IMR-90 (cell line): ENCODE data around the gene SAMD4B. TPM values are rescaled to one million over a fixed set of nuclear protein-coding genes. Genes with fewer than 3 reads are reported as not detected.
A peak's percentile ranks its signal among the peaks of the same experiment; 100 is the strongest.

Experiments used
- ATAC-seq: fragments of 200-7000 bp; cut with Tn5 transposase; 2 replicates; pipeline ENCODE4 v1.9.1; 2020; ENCODE audit warnings: low read depth, mild to moderate bottlenecking, moderate library complexity
- BruUV-seq: library from RNA; stranded (reverse); fragments of 400-500 nt; replicated peaks from 2 replicates; lab custom pipeline; 2021; lab: Mats Ljungman, UMichigan
- CTCF ChIA-PET: fragments of 300-600 bp; formaldehyde crosslinking; extraction: SDS; loops from one replicate; lab custom pipeline; 2021; ENCODE audit warnings: antibody characterized with exemption; lab: Yijun Ruan, JAX
- POLR2A ChIA-PET: fragments of 300-600 bp; sonication (Branson Sonifier 250); formaldehyde crosslinking; loops from one replicate; lab custom pipeline; 2022; ENCODE audit warnings: antibody characterized with exemption; ENCODE audit not compliant: unreplicated experiment; lab: Charles Lee
- DNase-seq: peaks from one replicate; pipeline ENCODE4 v3.0.0; 2013
- H2AFZ ChIP-seq: replicated peaks from 2 replicates; pipeline ENCODE3; 2013; ENCODE audit warnings: low read length, mild to moderate bottlenecking; ENCODE audit not compliant: poor library complexity
- H2AK5ac ChIP-seq: 2 replicates; pipeline ENCODE4 v1.6.1; 2013; ENCODE audit warnings: low read depth, low read length, inconsistent platforms
- H2AK9ac ChIP-seq: replicated peaks from 2 replicates; pipeline ENCODE3; 2013; ENCODE audit warnings: mild to moderate bottlenecking, low read depth, low read length, moderate library complexity; ENCODE audit not compliant: poor library complexity
- H2BK120ac ChIP-seq: 2 replicates; pipeline ENCODE4 v1.6.1; 2013; ENCODE audit warnings: low read depth, low read length, inconsistent platforms
- H2BK15ac ChIP-seq: 3 replicates; pipeline ENCODE4 v1.6.1; 2013; ENCODE audit warnings: low read depth, low read length, inconsistent platforms
- H2BK20ac ChIP-seq: 2 replicates; pipeline ENCODE4 v1.6.1; 2013; ENCODE audit warnings: low read depth, mild to moderate bottlenecking, inconsistent platforms, low read length, moderate library complexity
- H2BK5ac ChIP-seq: 2 replicates; pipeline ENCODE4 v1.6.1; 2013; ENCODE audit warnings: mild to moderate bottlenecking, low read depth, low read length, inconsistent platforms; ENCODE audit not compliant: poor library complexity, severe bottlenecking
- H3K14ac ChIP-seq: replicated peaks from 2 replicates; pipeline ENCODE4 v1.6.1; 2013; ENCODE audit warnings: low read depth, low read length, inconsistent platforms
- H3K18ac ChIP-seq: 2 replicates; pipeline ENCODE4 v1.6.1; 2013; ENCODE audit warnings: low read depth, low read length, control low read depth
- H3K23ac ChIP-seq: 2 replicates; pipeline ENCODE4 v1.6.1; 2013; ENCODE audit warnings: low read depth, low read length, inconsistent platforms
- H3K27ac ChIP-seq: 2 replicates; pipeline ENCODE4 v1.5.1; 2013; ENCODE audit warnings: mild to moderate bottlenecking, control low read depth, low read length; ENCODE audit not compliant: insufficient read depth
- H3K27me3 ChIP-seq: 2 replicates; pipeline ENCODE4 v1.6.1; 2013; ENCODE audit warnings: low read length; ENCODE audit not compliant: control insufficient read depth, insufficient read depth
- H3K36me3 ChIP-seq: 2 replicates; pipeline ENCODE4 v1.6.1; 2013; ENCODE audit warnings: low read length, mixed read lengths; ENCODE audit not compliant: control insufficient read depth, insufficient read depth
- H3K4ac ChIP-seq: 2 replicates; pipeline ENCODE4 v1.6.1; 2013; ENCODE audit warnings: low read depth, low read length, inconsistent platforms
- H3K4me1 ChIP-seq: 2 replicates; pipeline ENCODE4 v1.6.1; 2013; ENCODE audit warnings: low read length, mixed read lengths; ENCODE audit not compliant: control insufficient read depth, insufficient read depth
- H3K4me2 ChIP-seq: 2 replicates; pipeline ENCODE4 v1.6.1; 2013; ENCODE audit warnings: low read depth, mild to moderate bottlenecking, control low read depth, low read length, moderate library complexity
- H3K4me3 ChIP-seq: 2 replicates; pipeline ENCODE4 v1.5.1; 2013; ENCODE audit warnings: low read depth, mild to moderate bottlenecking, control low read depth, low read length, moderate library complexity; ENCODE audit not compliant: insufficient read depth
- H3K56ac ChIP-seq: 2 replicates; pipeline ENCODE4 v1.6.1; 2013; ENCODE audit warnings: low read length, inconsistent platforms; ENCODE audit not compliant: insufficient read depth; ENCODE audit errors: extremely low read depth
- H3K79me1 ChIP-seq, 2 experiments: 2 replicates each; pipeline ENCODE4 v1.6.1; 2013; ENCODE audit warnings: low read length in 2 of 2, inconsistent platforms in 1 of 2, low read depth in 1 of 2
- H3K9ac ChIP-seq: 2 replicates; pipeline ENCODE4 v1.6.1; 2013; ENCODE audit warnings: low read depth, low read length, control low read depth
- H3K9me1 ChIP-seq: 2 replicates; pipeline ENCODE4 v1.6.1; 2013; ENCODE audit warnings: low read length, inconsistent platforms; ENCODE audit not compliant: insufficient read depth
- H3K9me3 ChIP-seq: 2 replicates; pipeline ENCODE4 v1.6.1; 2013; ENCODE audit warnings: low read length; ENCODE audit not compliant: control insufficient read depth, insufficient read depth
- H4K20me1 ChIP-seq: 2 replicates; pipeline ENCODE4 v1.6.1; 2013; ENCODE audit warnings: low read length, inconsistent platforms; ENCODE audit not compliant: insufficient read depth
- H4K5ac ChIP-seq: 2 replicates; pipeline ENCODE4 v1.6.1; 2013; ENCODE audit warnings: mild to moderate bottlenecking, low read depth, low read length, control low read depth
- H4K8ac ChIP-seq, 2 experiments: 2 replicates each; pipeline ENCODE4 v1.6.1; 2013; ENCODE audit warnings: low read depth in 2 of 2, low read length in 2 of 2, control low read depth in 1 of 2, inconsistent platforms in 1 of 2
- H4K91ac ChIP-seq: 2 replicates; pipeline ENCODE4 v1.6.1; 2013; ENCODE audit warnings: low read depth, low read length, inconsistent platforms; ENCODE audit not compliant: insufficient read depth
- BHLHE40 ChIP-seq: fragments of 150-350 bp; IDR thresholded peaks from 2 replicates; pipeline ENCODE4 v1.6.1; 2016; ENCODE audit warnings: mild to moderate bottlenecking, low read depth, low read length
- CHD1 ChIP-seq: IDR thresholded peaks from 2 replicates; pipeline ENCODE4 v1.6.1; 2012; ENCODE audit warnings: low read depth, low read length, improper control_type of control experiment
- CTCF ChIP-seq: conservative IDR thresholded peaks from 2 replicates; pipeline ENCODE4 v1.5.1; 2012; ENCODE audit warnings: mild to moderate bottlenecking, low read depth, low read length, improper control_type of control experiment
- FOS ChIP-seq: fragments of 150-350 bp; IDR thresholded peaks from 2 replicates; pipeline ENCODE4 v1.6.1; 2016; ENCODE audit warnings: low read depth, low read length
- MAZ ChIP-seq: IDR thresholded peaks from 2 replicates; pipeline ENCODE4 v1.6.1; 2012; ENCODE audit warnings: low read depth, mild to moderate bottlenecking, low read length, improper control_type of control experiment, moderate library complexity, borderline replicate concordance
- MXI1 ChIP-seq: IDR thresholded peaks from 2 replicates; pipeline ENCODE4 v1.6.1; 2012; ENCODE audit warnings: low read depth, mild to moderate bottlenecking, low read length, moderate library complexity, borderline replicate concordance
- NFE2L2 ChIP-seq: fragments of 150-350 bp; IDR thresholded peaks from 2 replicates; pipeline ENCODE4 v1.6.1; 2016; ENCODE audit warnings: low read depth, mild to moderate bottlenecking, low read length
- POLR2A ChIP-seq: IDR thresholded peaks from 2 replicates; pipeline ENCODE4 v1.6.1; 2012; ENCODE audit warnings: mild to moderate bottlenecking, low read depth, low read length
- RFX5 ChIP-seq: IDR thresholded peaks from 2 replicates; pipeline ENCODE4 v1.8.0; 2012; ENCODE audit warnings: low read depth, mild to moderate bottlenecking, low read length, moderate library complexity
- USF2 ChIP-seq: fragments of 150-350 bp; IDR thresholded peaks from 2 replicates; pipeline ENCODE4 v1.6.1; 2017; ENCODE audit warnings: mild to moderate bottlenecking, antibody characterized with exemption, low read length, low read depth
- WGBS, 2 experiments: methylation state at CpG; one replicate each; pipeline versions ENCODE4 v1.1.5 to v1.1.7; 2013; ENCODE audit warnings: missing lambda C conversion rate in 2 of 2; ENCODE audit not compliant: insufficient read length in 1 of 2; ENCODE audit errors: extremely low coverage in 2 of 2; 5-methylcytosine and 5-hydroxymethylcytosine counted together
- dilution Hi-C: fragments of 300-500 bp; cut with HindIII; formaldehyde crosslinking; loops from one replicate; pipeline ENCODE4 v1.14.3; 2018; ENCODE audit warnings: low sequenced_read_pairs; ENCODE audit not compliant: unreplicated experiment
- in situ Hi-C: fragments of 300-500 bp; cut with MboI; formaldehyde crosslinking; loops from 3 replicates; pipeline ENCODE4 v1.14.3; 2019; ENCODE audit warnings: low sequenced_read_pairs, inconsistent platforms, mixed read lengths
- intact Hi-C: fragments of 100-400 bp; cut with micrococcal nuclease; formaldehyde crosslinking; loops from 2 replicates; pipeline ENCODE4 v1.10.0; 2022
- polyA plus RNA-seq, 3 experiments: library from polyadenylated mRNA; depleted of rRNA; stranded (reverse); fragments of >200 nt; gene quantifications; 2 replicates each; pipeline ENCODE4 v1.2.3, GENCODE V29; 2012; ENCODE audit warnings: low replicate concordance in 1 of 3
- total RNA-seq: library from RNA; depleted of rRNA; stranded (reverse); fragments of >200 nt; gene quantifications from 2 replicates; pipeline ENCODE4 v1.2.3, GENCODE V29; 2012

SAMD4B gene
- total and polyA plus RNA-seq, 2 of the 4 experiments (the other 2 are of a cell fraction) = 18.3 to 97.2 TPM

- peak; percentile 15 for ATAC-seq
- Histone ChIP-seq H3K4me1 (peaks cover 29% of the 10 kb centered on the region), H3K56ac (peak overlapping the region; percentile 84), H2BK20ac (peak overlapping the region; percentile 91), H3K4me2 (peak overlapping the region; percentile 87), H3K36me3 (peaks cover 1% of the 10 kb centered on the region; the same call in 1 of the 2 replicates), H3K23ac (peak overlapping the region; percentile 94), H3K4me3 (peak overlapping the region; percentile 29), H2AFZ (peak overlapping the region; percentile 83), H2BK120ac (peak overlapping the region; percentile 98), H3K4ac (peak overlapping the region; percentile 99), H2BK15ac (peak overlapping the region; percentile 90; the same call in 2 of the 3 replicates), H3K27me3 (no peaks in the 10 kb centered on the region), H4K5ac (peak overlapping the region; percentile 95), H2AK5ac (peak overlapping the region; percentile 99), H3K9ac (peak overlapping the region; percentile 74), H3K9me3 (no peaks in the 10 kb centered on the region), H3K18ac (peak overlapping the region; percentile 96), H3K79me1 (peaks cover 0 to 51% of the 10 kb centered on the region in 2 experiments; a peak in 2 of 4 replicates), H2AK9ac (peak overlapping the region; percentile 100), H2BK5ac (peak overlapping the region; percentile 94), H3K27ac (peak overlapping the region; percentile 95), H4K20me1 (peaks cover 23% of the 10 kb centered on the region), H4K8ac (peak overlapping the region; percentile 86 to 90), H3K9me1 (peaks cover 11% of the 10 kb centered on the region), H3K14ac (peak overlapping the region; percentile 95), H4K91ac (peak overlapping the region; percentile 99)
- WGBS, 2 experiments = 3% methylated on average over 36 of the region's 59 CpGs; no CpG with 5 or more reads in 1 of the 2 experiments
- dilution Hi-C loops (no loop called here), in situ Hi-C loops (no loop called here), intact Hi-C loops (loop anchor here (1.0 to 2.0 kb wide), 2 partner anchors 10 to 130 kb away; partner anchors contain the start of genes EID2B and PLEKHG2)
- DNase-seq = peak; percentile 93
- TF ChIP-seq POLR2A (peak; percentile 29), FOS (0 out of 2 replicates have a peak, but pooled peaks have one; percentile 17), CHD1 (0 out of 2 replicates have a peak, but pooled peaks have one; percentile 34), MAZ (peak; percentile 65; the same call in 1 of the 2 replicates), BHLHE40 (peak; percentile 99), NFE2L2 (no peak), MXI1 (peak; percentile 86), USF2 (peak; percentile 86), RFX5 (no peak), CTCF (no peak)
- POLR2A ChIA-PET = no interaction called here
- no TSS peak for BruUV-seq
- CTCF ChIA-PET = interaction anchor here (0.9 kb wide), 1 partner anchor 9 kb away, joined by 3 read pairs; no protein-coding TSS in a partner anchor
Observed at GRCh38 chr19:39402346-39403300, 60.4 kb downstream of the SAMD4B start.
